Chondrocyte (in vitro differentiated cells): ENCODE measurements around the gene AAK1. TPM values are rescaled to one million over a fixed set of nuclear protein-coding genes. Genes with fewer than 3 reads are reported as not detected.
"Not testable (repeated sequence)": the region's sequence is repeated elsewhere in the genome, so short reads cannot be mapped to it uniquely, and the experiment has no call there.

Experiments used
- DNase-seq: peaks from one replicate; pipeline ENCODE4 v3.0.0; 2021; ENCODE audit warnings: mixed read lengths, low spot score
- H3K27ac Mint-ChIP-seq: one replicate; pipeline ENCODE4 v1.8.0; 2021; ENCODE audit warnings: mild to moderate bottlenecking, moderate library complexity, mixed read lengths; ENCODE audit not compliant: unreplicated experiment
- H3K27me3 Mint-ChIP-seq: 2 replicates; pipeline ENCODE4 v1.8.0; 2021; ENCODE audit warnings: low read depth, mixed read lengths
- H3K36me3 Mint-ChIP-seq: 2 replicates; pipeline ENCODE4 v1.8.0; 2021; ENCODE audit warnings: low read depth, mixed read lengths
- H3K4me1 Mint-ChIP-seq: 2 replicates; pipeline ENCODE4 v1.8.0; 2021; ENCODE audit warnings: low read depth, mild to moderate bottlenecking, mixed read lengths
- H3K4me3 Mint-ChIP-seq: one replicate; pipeline ENCODE4 v1.8.0; 2021; ENCODE audit warnings: mild to moderate bottlenecking, moderate library complexity, mixed read lengths; ENCODE audit not compliant: unreplicated experiment
- H3K9me3 Mint-ChIP-seq: 2 replicates; pipeline ENCODE4 v1.8.0; 2021; ENCODE audit warnings: low read depth, mixed read lengths
- CTCF ChIP-seq: fragments of 200-600 bp; sonication (generic); IDR thresholded peaks from 2 replicates; pipeline ENCODE4 v1.5.0; 2021; ENCODE audit warnings: antibody characterized with exemption, mild to moderate bottlenecking, moderate library complexity
- total RNA-seq: library from RNA; stranded (reverse); gene quantifications from 3 replicates; pipeline ENCODE4 v1.2.1, GENCODE V29; 2021

The AAK1 gene
- total RNA-seq, 1 donor from 2014 or later: 97.2 TPM

DNA sequence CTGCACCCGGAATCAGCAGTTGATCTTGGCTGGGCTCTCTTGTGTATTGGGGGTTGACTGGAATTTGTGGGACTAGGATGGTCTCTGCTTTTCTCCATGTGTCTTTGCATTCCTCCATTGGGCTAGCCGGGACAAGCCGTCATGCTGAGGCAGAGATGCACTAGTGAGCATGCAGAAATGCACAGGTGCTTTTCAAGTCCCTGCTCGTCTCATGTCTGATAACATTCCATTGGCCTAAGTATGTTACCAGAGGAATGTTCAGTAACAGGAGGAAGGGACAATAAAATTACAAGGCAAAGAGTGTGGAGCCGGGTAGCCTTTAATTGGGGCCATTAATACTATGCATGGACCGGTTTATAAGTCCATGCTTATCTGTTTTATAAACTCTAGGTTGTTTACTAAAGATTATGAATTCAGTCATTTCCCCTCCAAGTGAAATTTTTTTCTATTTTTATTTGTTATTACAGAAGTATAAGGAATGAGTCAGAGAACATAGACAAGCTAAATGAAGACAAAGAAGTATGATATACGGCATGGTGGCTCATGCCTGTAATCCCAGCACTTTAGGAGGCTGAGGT lies 24.4 kb upstream of the AAK1 start:
- no peak for TF ChIP-seq CTCF
- peaks cover 2% of the 10 kb centered on the region for H3K36me3 Mint-ChIP-seq
- H3K9me3 Mint-ChIP-seq: peaks cover 13% of the 10 kb centered on the region
- DNase-seq: no peak
- no peak overlapping the region for H3K4me3 Mint-ChIP-seq
- peaks cover 8% of the 10 kb centered on the region for H3K4me1 Mint-ChIP-seq
- no peak overlapping the region for H3K27ac Mint-ChIP-seq
- no peaks in the 10 kb centered on the region for H3K27me3 Mint-ChIP-seq

DNA sequence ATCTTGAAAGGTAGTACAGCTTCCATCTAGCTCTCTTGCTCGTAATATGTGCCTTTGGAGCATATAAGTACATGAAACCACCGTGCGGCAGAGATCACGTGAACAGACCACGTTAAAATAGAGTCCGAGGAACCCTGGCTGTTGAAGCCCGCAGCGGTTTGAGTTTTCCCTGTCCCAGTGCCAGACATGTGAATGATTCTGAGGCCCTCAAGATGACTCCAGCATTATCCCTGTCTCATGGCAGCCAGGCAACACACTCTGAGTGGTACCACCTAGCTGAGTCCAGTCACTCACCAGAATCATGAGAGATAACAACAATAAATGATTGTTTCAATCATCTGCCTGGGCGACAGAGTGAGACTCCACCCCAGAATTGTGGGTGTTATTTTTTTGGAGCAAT lies 21.6 kb upstream of the AAK1 start:
- H3K27ac Mint-ChIP-seq: no peak overlapping the region
- peaks cover 11% of the 10 kb centered on the region for H3K9me3 Mint-ChIP-seq
- TF ChIP-seq CTCF: no peak
- no peaks in the 10 kb centered on the region for H3K27me3 Mint-ChIP-seq
- DNase-seq: no peak
- H3K4me3 Mint-ChIP-seq: no peak overlapping the region
- H3K36me3 Mint-ChIP-seq: peaks cover 2% of the 10 kb centered on the region
- peaks cover 8% of the 10 kb centered on the region for H3K4me1 Mint-ChIP-seq

DNA sequence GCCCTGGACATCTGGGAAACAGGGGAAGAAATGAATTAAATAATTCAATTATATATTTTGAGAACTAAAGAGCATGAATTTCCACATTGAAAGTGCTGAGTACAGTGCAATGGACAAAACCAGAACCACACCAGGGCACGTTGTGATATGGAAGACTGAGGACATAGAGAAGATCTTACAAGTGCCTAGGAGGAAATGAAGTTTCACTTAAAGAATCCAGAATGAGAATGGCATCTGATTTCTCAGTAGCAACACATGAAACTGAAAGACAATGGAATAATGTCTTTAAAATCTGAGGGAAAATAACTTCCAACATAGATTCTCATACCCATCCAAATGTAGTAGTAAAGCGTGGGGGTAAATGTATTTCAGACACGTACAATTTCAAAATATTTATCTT lies 20.3 kb upstream of the AAK1 start:
- peaks cover 8% of the 10 kb centered on the region for H3K4me1 Mint-ChIP-seq
- H3K36me3 Mint-ChIP-seq: peaks cover 2% of the 10 kb centered on the region
- peaks cover 11% of the 10 kb centered on the region for H3K9me3 Mint-ChIP-seq
- H3K27ac Mint-ChIP-seq: no peak overlapping the region
- no peak for TF ChIP-seq CTCF
- H3K4me3 Mint-ChIP-seq: no peak overlapping the region
- no peak for DNase-seq
- H3K27me3 Mint-ChIP-seq: no peaks in the 10 kb centered on the region

DNA sequence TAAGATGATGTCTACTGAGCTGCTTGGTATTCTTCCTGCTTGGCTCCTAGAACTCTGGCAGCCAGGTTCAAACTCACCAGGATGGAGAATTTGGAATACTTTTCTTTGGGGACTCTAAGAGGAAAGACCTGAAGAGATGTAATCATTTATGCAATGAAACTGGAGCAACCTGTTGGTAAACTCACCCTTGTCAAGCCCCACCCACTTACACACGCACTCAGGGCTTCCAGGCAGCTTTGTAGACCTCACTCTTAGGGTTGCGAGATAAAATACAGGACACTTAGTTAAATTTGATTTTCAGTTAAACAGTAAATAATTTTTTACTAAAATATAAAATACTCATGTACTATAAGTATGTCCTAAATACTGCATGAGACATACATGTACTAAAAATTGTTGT lies 19.0 kb upstream of the AAK1 start:
- not testable (repeated sequence) for H3K4me3 Mint-ChIP-seq, H3K27me3 Mint-ChIP-seq, H3K4me1 Mint-ChIP-seq, H3K27ac Mint-ChIP-seq, DNase-seq, H3K36me3 Mint-ChIP-seq
- peaks cover 11% of the 10 kb centered on the region for H3K9me3 Mint-ChIP-seq

- peaks cover 11% of the 10 kb centered on the region for H3K9me3 Mint-ChIP-seq
- TF ChIP-seq CTCF: no peak
- H3K36me3 Mint-ChIP-seq: peaks cover 2% of the 10 kb centered on the region
- no peaks in the 10 kb centered on the region for H3K27me3 Mint-ChIP-seq
- DNase-seq: no peak
- H3K4me1 Mint-ChIP-seq: no peaks in the 10 kb centered on the region
- no peak overlapping the region for H3K4me3 Mint-ChIP-seq
- H3K27ac Mint-ChIP-seq: no peak overlapping the region
Measured at GRCh38 chr2:69660637-69661036, 17.1 kb upstream of the AAK1 start.

- TF ChIP-seq CTCF: no peak
Measured at GRCh38 chr2:69659941-69660483, 16.5 kb upstream of the AAK1 start.

More at GRCh38 chr2:69659941-69660483, 16.5 kb upstream of the AAK1 start:
- DNase-seq: no peak
- peaks cover 2% of the 10 kb centered on the region for H3K36me3 Mint-ChIP-seq
- H3K27me3 Mint-ChIP-seq: no peaks in the 10 kb centered on the region
- no peak overlapping the region for H3K27ac Mint-ChIP-seq
- peaks cover 11% of the 10 kb centered on the region for H3K9me3 Mint-ChIP-seq
- H3K4me3 Mint-ChIP-seq: no peak overlapping the region
- no peaks in the 10 kb centered on the region for H3K4me1 Mint-ChIP-seq
